NCI-H748 (cell line): ENCODE measurements around the gene ATP2B2.

Experiments used
- DNase-seq: peaks from one replicate; lab custom pipeline; 2025; ENCODE audit not compliant: unreplicated experiment; lab: John Stamatoyannopoulos, UW

ATP2B2 gene

DNA sequence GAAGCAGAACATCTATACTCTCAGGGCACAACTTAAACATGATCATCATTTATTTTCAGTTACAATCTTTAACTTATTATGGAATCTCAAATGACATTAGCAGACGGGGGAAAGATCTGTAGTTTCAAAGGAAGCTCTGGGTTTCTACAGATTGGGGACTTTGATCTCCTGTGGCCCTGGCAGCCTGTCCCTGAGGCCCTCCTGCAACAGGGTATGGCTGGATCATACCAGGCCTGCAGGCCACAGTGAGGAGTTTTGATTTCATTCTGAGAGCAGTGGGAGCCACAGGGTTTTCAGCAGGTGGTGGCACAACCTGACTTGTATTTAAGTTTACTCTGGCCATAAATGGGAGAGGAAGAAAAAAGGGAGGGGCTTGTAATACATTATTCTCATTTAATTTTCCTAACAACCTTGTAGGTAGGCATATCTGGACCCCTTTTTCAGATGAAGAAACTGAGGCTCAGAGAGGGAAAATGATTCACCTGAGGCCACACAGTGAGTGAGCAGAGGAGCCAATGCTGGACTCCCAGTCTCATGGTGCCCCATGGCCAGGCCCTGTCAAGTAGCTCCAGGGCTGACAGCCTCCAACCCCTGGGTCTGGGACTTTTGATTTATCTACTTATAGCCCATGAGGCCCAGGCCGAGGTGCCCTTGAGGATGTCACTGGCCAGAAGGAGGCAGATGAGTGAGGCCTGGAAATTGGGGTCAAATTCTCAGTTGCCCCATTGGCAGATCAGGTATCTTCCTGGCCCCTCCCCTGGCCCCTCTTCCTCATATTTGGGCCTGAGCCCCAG lies 71.0 kb downstream of the ATP2B2 start:
- DNase-seq: no peak

GRCh38 chr3:10432931-10433330 lies 72.5 kb downstream of the ATP2B2 start:
- DNase-seq: no peak

DNA sequence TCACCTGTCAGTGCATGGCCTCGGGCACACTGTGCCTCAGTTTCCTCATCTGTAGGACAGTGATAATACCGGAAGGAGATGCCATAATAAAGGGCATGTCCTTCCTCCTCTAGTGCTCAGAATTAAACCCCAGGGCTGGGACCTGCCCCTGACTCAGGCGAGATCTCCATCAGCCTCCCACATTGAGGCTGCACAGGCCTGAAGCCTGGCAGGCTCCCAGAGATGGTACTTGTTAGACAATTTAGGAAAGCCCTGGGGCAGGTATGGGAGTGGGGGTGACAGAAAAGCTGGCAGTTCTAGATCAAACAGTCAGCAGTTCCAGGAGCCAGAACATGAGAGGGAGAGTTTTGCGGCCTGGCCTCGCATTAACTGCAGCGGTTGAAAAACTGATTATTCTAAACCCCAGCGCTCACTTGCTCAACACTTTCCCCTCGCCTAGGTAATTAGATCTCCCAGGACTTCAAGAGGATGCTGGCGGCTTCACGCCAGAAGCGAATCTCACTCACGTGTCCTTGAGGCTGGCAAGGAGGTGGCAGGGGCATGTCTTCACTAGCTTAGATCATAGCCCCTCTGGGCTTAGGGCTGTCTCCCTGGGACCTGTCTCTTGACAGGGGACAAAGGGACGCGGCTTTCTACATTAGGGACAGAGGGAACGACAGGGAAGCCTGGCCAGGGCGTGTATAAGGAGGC lies 73.1 kb downstream of the ATP2B2 start:
- peak; percentile 3 for DNase-seq

GRCh38 chr3:10430805-10431204 lies 74.6 kb downstream of the ATP2B2 start:
- no peak for DNase-seq

GRCh38 chr3:10428406-10429091 lies 76.8 kb downstream of the ATP2B2 start:
- DNase-seq: peak; percentile 2

- DNase-seq: no peak
These were observed 78.8 kb downstream of the ATP2B2 start for GRCh38 chr3:10426346-10427220.

DNA sequence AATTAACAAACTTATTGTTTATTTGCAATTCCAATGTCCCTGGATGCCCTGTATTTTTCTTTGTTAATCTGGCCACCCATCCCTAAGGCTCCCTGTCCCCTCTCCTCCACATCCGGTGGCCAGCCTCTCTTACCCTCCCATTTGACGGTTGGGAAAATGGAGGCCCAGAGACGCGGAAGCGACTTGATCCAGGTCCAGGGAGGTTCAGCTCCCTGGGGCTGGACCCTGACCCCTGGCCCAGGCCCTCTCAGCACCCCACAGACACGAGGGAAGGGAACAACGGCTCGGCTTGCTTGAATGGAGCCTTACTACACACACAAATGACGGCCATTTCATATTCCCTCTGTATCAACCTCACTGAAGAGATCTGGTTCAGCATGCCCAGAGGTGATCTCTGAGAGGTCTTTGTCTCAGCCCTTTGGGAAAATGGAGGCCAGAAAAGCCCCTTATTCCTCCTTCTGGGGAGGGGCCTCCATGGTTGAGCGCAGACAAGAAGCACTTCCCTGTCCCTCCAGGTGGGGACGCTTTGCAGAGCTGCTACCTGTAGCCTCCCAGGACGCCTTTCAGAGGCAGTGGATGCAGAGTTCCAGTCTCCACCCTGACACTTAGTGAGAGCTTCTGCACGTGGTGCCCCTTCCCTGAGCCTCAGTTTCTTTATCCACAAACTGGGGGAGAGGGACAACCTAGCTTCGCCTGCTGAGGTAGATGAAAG lies 82.1 kb downstream of the ATP2B2 start:
- DNase-seq: no peak

DNA sequence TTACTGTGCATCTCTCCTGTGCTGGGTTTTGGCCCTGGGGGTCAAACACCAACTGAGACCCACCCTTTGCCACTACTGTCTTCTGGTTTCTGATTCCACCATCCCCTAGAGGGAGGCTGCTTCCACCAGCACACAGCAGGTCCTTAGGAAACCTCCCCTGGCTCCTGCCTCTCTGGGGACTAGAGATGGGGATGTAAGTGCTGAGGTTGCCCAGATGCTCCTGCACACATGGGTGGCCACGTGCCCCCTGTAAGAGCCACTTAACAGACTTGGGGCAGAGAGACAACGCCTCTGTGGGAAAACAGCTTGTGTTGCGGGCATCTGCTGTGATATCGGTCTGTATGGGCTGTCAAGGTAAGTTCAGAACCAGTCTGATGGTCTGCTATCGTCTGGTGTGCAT lies 83.4 kb downstream of the ATP2B2 start:
- no peak for DNase-seq

DNA sequence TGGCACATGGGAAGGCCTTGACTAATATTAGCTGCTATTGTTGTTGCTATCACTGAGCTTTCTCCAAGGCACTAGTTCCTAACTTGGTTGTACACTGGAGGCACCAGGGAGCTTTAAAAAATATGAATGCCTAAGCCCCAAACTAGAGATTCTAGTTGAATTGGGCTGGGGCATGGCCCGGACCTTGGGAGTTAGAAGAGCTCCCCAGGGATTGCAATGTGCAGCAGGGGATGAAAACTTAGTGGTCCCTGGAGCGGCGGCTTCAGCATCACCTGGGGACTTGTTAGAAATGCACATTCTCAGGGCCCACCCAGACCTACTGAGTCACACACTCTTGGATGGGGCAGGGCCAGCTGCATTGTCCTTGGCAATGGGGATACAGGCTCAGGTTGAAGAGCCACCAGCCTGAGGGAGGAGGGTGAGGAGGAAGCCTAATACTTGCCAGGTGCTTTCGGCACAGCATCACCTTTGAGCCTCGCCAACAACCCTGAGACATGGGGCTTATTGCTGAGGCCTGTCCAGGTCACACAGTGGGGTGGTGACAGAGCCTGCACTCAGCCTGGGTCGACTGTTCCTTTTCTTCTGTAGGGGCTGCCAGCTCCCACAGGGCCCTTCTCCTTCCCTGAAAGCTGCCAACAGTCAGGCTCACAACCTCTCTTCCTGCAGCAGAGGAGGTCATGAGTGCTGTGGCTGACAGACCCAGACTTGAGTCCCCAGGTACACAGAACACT lies 84.5 kb downstream of the ATP2B2 start:
- DNase-seq: no peak

DNA sequence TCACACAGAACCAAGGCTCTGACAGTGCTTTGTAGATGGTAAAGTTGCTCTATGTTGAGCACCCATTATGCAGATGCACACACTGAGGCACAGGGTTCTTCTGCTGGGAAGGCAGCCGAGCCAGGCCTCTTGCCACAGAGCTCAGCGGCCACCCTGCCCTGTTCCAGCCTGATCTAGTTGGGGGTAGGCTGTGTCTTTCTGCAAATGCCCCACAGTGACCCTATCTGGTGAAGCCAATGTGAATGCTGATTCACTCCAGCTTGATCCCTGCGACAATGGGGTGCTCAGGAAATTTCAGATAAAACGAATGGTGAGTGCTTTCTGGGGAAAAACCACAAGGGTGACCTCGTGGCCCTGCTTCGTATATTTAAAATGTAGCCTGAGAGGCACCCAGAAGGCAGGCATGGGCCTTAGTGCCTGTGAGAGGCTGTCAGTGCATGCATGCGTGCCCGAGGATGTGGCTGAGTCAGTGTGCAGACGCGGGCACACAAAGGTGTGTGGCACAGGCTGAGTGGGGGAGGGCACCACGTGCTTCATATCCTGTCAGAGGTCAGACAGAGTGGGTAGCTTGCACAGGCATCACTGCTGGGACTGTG lies 85.7 kb downstream of the ATP2B2 start:
- DNase-seq: no peak

DNA sequence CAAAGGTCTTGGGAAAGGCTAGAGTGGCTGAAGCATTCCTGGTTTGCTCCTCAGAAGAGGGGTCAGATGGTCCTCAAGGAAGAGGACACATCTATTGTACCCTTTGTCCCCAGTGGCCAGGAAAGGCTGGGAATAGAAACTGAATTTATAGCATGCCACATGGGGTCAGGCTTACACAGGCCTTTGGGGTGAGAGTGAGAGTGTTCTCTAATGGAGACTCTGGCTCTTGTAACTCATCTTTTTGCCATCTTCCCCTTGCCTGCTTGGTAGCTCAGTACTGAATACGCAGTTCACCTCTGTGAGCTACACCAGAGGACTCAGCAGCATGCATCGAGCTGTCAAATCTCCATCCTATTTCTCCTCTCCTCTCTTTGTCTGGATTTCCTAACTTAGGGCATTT lies 87.5 kb downstream of the ATP2B2 start:
- no peak for DNase-seq

GRCh38 chr3:10416730-10417300 lies 88.6 kb downstream of the ATP2B2 start:
- no peak for DNase-seq

GRCh38 chr3:10413041-10413440 lies 92.3 kb downstream of the ATP2B2 start:
- no peak for DNase-seq

DNA sequence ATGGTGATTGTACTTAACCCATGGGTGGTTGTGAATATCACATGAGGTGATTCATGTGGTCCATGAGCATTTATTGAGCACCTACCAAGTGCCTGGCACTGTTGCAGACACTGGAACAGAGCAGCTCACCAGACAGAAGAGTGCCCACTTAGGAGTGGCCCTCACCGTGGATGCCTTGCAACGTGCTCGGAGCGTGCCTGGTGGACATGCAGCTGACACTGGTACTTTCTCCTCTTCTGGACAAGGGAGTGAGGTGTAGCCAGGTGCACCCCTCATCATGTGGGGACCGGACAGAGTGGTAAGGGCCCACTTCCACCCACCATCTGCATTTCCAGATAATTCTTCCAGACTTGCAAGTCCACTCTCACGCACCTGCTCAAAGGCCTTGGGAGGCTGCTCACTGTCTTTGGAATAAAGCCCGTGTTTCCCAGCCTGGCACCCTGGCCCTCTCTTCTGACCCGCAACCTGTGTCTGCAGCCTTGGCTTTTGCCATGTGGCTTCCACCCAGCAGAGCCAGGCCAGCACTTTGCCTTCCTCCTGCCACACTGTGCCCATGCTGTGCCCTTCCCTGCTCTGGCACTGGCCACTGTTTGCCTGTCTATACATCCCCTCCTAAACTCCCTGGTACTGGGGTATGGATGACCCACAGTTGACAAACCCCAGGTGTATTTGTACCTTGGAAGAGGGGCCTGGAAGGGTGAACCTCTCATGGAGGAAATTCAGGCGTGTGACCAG lies 93.6 kb downstream of the ATP2B2 start:
- DNase-seq: no peak

DNA sequence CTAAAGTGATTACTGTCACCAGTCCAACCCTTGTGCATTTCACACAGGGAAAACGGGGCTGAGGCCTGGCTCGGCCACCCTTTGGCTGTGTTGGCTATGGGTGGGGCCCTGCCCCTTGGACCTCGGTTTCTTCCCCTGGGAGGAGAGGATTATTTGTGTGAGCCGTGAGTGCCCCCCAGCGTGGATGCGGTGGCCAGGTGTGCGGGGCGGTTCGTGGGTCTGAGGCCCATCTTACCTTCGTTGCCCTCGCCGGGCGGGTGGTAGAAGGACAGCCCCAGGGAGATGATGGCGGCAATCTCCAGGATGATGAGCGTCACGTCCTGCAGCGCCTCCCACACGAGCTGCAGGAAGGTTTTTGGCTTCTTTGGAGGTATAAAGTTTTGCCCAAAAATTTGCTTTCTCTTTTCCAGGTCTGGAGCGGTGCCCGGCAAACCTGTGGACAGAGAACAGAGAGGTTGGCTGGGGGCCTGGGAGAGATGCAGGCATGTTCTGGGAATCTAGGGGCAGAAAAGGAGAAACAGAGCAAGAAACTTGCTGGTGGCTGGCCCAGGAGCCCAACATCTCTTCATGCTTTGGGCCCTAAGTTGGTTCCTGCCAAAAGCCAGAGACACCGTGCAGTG lies 94.9 kb downstream of the ATP2B2 start:
- no peak for DNase-seq

- DNase-seq: no peak
These were observed 96.7 kb downstream of the ATP2B2 start for GRCh38 chr3:10408680-10409079.

GRCh38 chr3:10407361-10407760 lies 98.0 kb downstream of the ATP2B2 start:
- DNase-seq: no peak

DNA sequence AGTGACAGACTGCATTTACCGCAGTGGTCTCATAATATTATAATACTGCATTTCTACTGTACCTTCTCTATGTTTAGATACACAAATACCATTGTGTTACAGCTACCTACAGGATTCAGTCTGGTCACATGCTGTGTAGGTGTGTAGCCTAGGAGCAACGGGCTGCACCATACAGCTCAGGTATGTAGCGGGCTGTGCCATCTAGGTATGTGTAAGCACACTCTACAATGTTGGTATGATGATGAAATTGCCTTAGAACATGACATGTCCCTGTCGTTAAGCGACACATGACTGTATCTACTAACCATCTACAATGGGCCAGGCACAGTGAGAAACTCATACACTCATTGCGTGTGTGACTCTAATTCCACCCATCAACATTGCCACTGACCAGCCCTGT lies 99.0 kb downstream of the ATP2B2 start:
- DNase-seq: no peak
